ENCODE results near the gene ETV6.

GRCh38 chr12:11664101-11664500, 14.6 kb downstream of the ETV6 start:
- TF ChIP-seq POLR2A (IDR thresholded peaks at IDR 0.05; ENCODE audit: low read depth, low read length) (no peak), POLR2AphosphoS5 (IDR thresholded peaks at IDR 0.05; ENCODE audit: low read depth, low read length) (no peak), TAF1 (IDR thresholded peaks at IDR 0.05; ENCODE audit: borderline replicate concordance, low read depth, low read length) (no peak)

All from GM12892 (cell line).